ENCODE results near the gene GHR.
A peak's percentile ranks its signal among the peaks of the same experiment; 100 is the strongest.

Gene GHR

DNA sequence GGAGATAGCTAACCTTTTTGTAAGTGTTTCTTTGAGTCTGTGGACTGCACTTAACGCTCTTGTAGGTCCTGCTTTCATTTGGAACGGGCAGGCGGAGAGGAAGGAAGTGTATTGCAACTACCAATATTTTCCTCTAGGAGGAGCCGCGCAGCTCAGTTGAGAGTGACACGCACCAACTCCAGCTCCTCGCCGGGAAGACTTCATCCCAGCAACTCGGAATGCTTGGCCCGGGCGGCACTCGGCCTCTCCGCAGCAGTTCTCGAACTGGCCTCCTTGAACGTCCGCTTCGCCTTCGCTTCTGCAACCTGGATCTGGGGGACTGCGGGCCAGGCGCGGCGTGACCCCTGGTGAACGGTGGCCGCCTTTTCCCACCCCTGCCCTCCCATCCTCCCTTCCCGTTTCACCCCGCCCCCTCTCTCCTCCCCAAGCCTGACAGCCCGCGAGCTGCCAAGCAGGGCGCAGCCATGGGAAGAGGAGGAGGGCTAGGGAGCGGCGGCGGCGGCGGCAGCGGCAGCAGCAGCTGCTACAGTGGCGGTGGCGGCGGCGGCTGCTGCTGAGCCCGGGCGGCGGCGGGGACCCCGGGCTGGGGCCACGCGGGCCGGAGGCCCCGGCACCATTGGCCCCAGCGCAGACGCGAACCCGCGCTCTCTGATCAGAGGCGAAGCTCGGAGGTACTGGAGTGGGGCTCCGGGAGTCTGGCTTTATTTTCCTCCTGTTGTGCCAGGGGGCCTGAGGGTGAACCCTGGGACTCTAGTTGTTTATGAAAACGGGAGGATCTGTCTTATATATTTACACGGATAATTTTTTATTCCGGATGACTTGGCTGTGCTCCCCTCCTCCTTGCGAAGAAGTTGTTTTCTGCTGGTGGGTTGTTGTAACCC lies at the start of gene GHR:
TSS of gene GHR (plus strand) at position 155 of the 881 bp plus-strand sequence. CDS start 142,436 bp downstream, outside the sequence.
- DNase-seq (ENCODE audit: low read depth) = peak; percentile 55

GRCh38 chr5:42374679-42375273 lies 48.5 kb upstream of the GHR start:
- no peak for DNase-seq (ENCODE audit: low read depth)

GRCh38 chr5:42377496-42377895 lies 45.7 kb upstream of the GHR start:
- no peak for DNase-seq (ENCODE audit: low read depth)

- no peak for DNase-seq (ENCODE audit: low read depth)
Measured at GRCh38 chr5:42381973-42382372, 41.3 kb upstream of the GHR start.

- no peak for DNase-seq (ENCODE audit: low read depth)
Measured at GRCh38 chr5:42387563-42387962, 35.7 kb upstream of the GHR start.

DNA sequence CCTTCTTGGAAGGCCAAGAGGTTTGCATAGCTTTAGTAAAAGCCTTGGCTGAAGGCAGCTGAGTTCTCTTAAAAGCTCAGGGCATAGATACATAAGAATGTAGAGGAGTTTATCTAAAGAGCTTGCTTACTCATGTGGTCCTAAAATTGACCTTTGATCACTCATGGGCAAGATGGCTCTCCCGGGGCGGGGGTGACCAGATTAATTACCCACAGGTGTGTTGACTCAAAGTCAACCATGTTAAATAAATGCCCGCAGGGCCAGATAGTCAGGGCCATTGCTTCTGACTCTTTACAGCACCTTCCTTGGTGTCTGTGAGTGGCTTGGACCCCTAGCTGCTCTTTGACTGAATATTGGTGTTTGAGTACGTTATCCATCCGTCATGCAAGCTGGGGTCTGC lies 33.1 kb upstream of the GHR start:
- no peak for DNase-seq (ENCODE audit: low read depth)

- no peak for DNase-seq (ENCODE audit: low read depth)
Measured at GRCh38 chr5:42392917-42393316, 30.3 kb upstream of the GHR start.

DNA sequence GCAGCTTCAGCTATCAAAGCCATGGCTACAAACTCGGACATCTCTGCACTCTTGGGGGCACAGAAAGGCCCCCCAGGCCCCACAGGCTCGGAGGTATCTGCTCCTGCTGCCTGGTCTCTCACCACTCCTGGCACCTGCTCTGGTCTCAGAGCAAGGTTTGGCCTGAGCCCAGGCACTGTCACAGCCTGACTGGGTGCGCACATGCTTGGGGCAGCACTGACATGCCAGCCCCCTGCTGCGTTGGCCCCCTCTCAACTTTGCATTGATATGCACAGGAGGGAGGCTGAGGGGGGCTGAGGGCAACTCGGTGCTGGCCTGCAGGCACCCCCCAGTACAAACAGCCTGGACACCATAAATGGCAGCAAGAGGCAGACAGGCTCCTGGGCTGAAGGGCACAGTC lies 27.1 kb upstream of the GHR start:
- no peak for DNase-seq (ENCODE audit: low read depth)

GRCh38 chr5:42397267-42397666 lies 26.0 kb upstream of the GHR start:
- no peak for DNase-seq (ENCODE audit: low read depth)

DNA sequence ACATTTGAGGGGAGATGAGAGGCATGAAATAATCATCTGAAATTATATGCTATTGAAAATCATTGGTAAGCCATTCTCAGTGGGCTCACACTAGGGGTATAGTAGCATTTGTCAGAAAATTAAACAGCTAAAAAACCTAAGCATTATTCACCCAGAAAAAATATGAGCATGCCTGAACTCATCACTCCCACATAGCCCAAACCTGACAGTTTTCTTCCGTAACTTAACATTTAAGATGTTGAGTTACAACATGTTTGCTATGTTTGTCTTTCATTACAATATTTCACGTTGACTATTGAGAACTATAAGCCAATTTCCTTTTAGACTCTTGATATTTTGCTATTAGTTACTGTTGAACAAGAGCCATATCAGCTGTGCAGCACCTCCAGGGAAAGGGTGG lies 23.5 kb upstream of the GHR start:
- no peak for DNase-seq (ENCODE audit: low read depth)

DNA sequence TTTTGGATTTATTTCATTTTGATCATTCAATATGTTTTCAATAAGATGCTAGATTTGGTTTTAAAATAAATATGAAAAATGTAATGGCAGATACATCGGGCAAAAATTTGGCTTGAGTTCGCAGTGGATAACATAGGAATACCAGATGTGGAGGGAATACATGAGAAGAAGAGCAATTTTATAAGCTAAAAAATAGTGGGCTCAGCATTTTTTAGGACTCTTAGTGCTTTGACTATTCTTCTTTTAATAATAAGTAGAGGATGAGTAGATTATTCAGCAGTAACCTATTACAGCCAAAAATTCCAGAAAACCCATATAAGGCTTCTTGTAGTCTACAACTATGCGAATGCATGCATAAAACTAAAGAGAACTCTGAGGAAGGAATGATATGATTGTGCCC lies 22.8 kb upstream of the GHR start:
- DNase-seq (ENCODE audit: low read depth) = no peak

- DNase-seq (ENCODE audit: low read depth) = no peak
Measured at GRCh38 chr5:42403236-42403635, 20.0 kb upstream of the GHR start.

DNA sequence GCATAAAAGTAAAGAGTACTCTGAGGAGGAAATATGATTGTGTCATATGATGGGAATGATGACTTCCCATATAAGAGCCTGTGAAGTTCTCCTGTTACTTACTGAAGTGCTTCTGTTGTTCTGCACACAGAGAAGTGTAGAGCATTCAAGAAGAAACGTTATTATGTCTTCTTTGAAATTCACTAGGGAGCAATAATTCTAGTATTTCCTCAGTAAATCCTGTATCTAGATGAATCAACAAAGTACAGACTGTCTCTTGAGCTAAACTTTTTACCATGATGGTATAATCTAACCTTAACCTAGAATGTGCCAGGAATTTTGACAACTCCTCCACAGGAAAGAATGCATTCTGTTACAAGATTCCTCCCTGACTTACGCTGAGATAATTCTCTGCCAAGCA lies 18.9 kb upstream of the GHR start:
- DNase-seq (ENCODE audit: low read depth) = no peak

DNA sequence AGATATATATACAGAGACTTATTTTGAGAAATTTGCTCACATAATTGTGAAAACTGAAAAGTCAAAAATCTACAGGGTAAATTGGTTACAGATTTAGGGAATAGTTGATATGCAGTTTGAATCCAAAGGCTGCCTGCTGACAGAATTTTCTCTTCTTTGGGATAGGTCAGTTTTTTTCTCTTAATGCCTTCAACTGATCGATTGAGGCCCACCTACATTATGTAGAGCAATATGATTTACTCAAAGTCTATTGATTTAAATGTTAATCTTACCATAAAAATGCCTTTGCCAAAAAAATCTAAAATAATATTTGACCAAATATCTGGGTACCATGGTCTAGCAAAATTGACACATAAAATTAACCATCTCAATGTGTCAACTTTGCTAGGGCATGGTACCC lies 3.9 kb upstream of the GHR start:
- no peak for DNase-seq (ENCODE audit: low read depth)

GRCh38 chr5:42422656-42423280 lies 471 bp upstream of the GHR start:
- DNase-seq (ENCODE audit: low read depth) = no peak

- DNase-seq (ENCODE audit: low read depth) = no peak
Measured at GRCh38 chr5:42426016-42426415, 2.8 kb downstream of the GHR start.

GRCh38 chr5:42429694-42430093 lies 6.5 kb downstream of the GHR start:
- DNase-seq (ENCODE audit: low read depth) = no peak

DNA sequence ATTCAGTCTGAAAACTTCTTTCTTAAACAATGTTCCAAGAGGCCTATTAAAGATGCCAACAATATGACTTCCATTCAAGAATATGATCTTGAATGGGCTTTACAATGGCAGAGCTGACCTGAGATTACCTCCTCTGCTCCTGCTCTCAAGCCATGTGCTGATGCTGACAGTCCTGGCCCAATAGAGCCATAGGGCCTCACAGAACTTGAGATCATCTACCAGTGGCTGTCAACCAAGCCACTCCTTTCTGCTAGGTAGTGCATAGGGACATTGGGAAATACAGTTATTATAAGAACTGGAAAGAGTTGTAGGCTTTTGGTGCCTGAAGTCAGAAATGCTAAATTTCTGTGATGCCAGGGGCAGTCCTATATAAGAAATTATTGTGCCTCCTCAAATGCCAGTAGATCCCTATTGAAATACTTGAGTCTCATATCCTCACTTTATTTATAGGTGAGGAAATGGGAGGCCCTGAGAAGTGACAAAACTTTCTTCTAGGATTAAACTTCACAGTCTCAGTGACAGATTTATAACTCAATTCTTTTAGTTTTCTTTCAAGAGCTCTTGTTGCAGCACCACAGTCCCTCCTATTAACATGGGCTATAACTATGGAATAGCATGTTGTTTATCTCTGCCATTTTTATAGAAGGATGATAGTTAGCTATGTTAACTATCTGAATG lies 10.9 kb downstream of the GHR start:
- DNase-seq (ENCODE audit: low read depth) = no peak

DNA sequence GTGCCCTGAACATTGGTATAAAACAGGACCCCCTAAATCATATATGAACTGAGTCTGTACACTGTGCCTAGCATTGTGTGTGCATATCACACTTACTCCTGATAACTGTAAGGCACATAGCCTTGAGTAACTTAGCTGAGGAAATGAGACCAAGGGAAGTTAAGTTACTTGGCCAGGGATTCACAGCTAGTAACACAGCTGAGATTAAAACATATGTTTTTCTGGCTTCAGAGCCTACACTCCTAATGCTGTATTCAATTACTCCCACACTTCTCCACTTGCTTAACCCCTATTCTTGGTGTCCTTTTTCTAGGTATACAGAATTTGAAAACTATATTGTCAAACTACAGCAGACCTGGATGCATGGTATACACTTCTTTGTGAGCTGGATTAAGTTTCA lies 12.8 kb downstream of the GHR start:
- no peak for DNase-seq (ENCODE audit: low read depth)

- no peak for DNase-seq (ENCODE audit: low read depth)
Measured at GRCh38 chr5:42454216-42454995, 31.2 kb downstream of the GHR start.

DNA sequence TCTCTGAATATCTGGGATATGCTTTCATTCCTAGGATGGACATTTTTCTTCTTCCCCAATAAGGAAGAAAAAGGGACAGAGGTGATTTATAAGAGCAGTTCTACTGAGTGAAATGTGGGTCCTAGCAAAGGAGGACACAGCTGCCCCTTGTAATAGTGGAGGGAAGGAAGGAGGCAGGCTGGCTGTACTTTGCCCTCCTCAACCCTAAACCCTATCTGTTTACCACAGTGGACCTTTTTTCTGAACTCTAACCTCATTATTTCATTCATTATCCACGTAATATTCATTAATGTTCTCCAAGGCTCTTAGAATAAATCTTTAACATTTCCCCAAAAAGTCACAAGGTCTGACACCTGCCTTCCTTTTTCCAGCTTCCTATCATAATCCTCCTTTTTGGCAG lies 37.8 kb downstream of the GHR start:
- DNase-seq (ENCODE audit: low read depth) = no peak

DNA sequence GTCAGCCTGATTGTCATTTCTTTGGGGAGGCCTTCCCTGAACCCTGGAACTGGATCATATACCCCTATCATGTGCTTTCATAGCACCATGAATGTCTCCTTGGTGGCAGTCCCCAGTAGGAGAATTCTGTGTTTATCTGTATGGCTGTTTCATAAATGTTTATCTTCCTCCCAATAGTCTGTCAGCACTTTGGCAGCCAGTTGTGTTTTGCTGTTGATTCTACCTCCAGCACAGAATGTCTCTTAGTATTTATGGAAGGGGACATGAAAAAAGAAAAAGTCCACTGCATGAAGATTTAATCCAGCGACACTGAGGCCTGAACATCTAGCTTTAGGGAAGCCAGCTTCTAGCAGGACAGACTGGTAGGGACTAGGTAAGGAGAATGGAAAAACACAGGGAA lies 38.3 kb downstream of the GHR start:
- no peak for DNase-seq (ENCODE audit: low read depth)

Measured in GM04503 (cell line).